ENCODE measurements around the gene ZNF264.

The ZNF264 gene

GRCh38 chr19:57191141-57192076, at the start of gene ZNF264:
Gene ZNF264 (plus strand): TSS chr19:57191500. CDS start chr19:57191914, 414 bp downstream.
- no peaks in the 10 kb centered on the region for H3K4me1 ChIP-seq (ENCODE audit: control insufficient read depth, insufficient read depth, low read length)
- peak within 1 kb of the TSS; percentile 89 for H3K27ac ChIP-seq (ENCODE audit: extremely low read depth, low read depth, low read length)
- H3K36me3 ChIP-seq (ENCODE audit: control insufficient read depth in 2 of 2, insufficient read depth in 1 of 2, low read length in 2 of 2), result peaks cover 20 to 37% of the 10 kb centered on the region in 2 experiments
- peaks cover 6% of the 10 kb centered on the region; the same call in 1 of the 2 replicates for H3K9me3 ChIP-seq (ENCODE audit: control insufficient read depth, insufficient read depth, low read depth, low read length)
- ChIA-PET POLR2A (interaction anchor here (0.5 to 2.1 kb wide), 7 partner anchors 11 to 198 kb away, joined by 3 to 17 read pairs (median 4); partner anchors contain the start of genes ZNF304, ZNF548 and ZNF805), CTCF (interaction anchor here (0.5 to 0.9 kb wide), 2 partner anchors 21 to 799 kb away, joined by 3 to 5 read pairs; no protein-coding TSS in a partner anchor)
- peak within 1 kb of the TSS; percentile 97 for H3K4me3 ChIP-seq (ENCODE audit: low read depth, low read length)
- TF ChIP-seq ZNF239 (tag by site-specific recombination; IDR thresholded peaks at IDR 0.05) (no peak), ZBTB8A (tag by site-specific recombination; IDR thresholded peaks at IDR 0.05) (no peak), ZNF777 (tag by site-specific recombination; IDR thresholded peaks at IDR 0.05; ENCODE audit: borderline replicate concordance) (peak; percentile 96), ZNF518A (tag by site-specific recombination; conservative IDR thresholded peaks at IDR 0.05; ENCODE audit: low read depth) (peak; percentile 99), PATZ1 (tag by site-specific recombination; IDR thresholded peaks at IDR 0.05) (0 out of 2 replicates have a peak, but pooled peaks have one; percentile 23), ZFHX2 (tag by site-specific recombination; conservative IDR thresholded peaks at IDR 0.05) (peak; percentile 43), ZSCAN23 (tag by site-specific recombination; IDR thresholded peaks at IDR 0.05) (no peak), ZNF132 (tag by site-specific recombination; IDR thresholded peaks at IDR 0.05; ENCODE audit: borderline replicate concordance) (no peak), ZNF654 (tag by site-specific recombination; IDR thresholded peaks at IDR 0.05; ENCODE audit: low read depth) (no peak), ZNF274 (IDR thresholded peaks at IDR 0.05; ENCODE audit: low read length) (no peak), ZNF274 (tag by site-specific recombination; IDR thresholded peaks at IDR 0.05; ENCODE audit: borderline replicate concordance) (no peak), ZBTB1 (tag by site-specific recombination; IDR thresholded peaks at IDR 0.05) (no peak), ZNF138 (tag by site-specific recombination; IDR thresholded peaks at IDR 0.05; ENCODE audit: borderline replicate concordance) (no peak), ZNF571 (tag by site-specific recombination; IDR thresholded peaks at IDR 0.05) (no peak), GLI2 (tag by site-specific recombination; IDR thresholded peaks at IDR 0.05; ENCODE audit: borderline replicate concordance, low read depth) (no peak), GFI1B (tag by site-specific recombination; IDR thresholded peaks at IDR 0.05) (no peak), ZNF561 (tag by site-specific recombination; IDR thresholded peaks at IDR 0.05; ENCODE audit: borderline replicate concordance) (peak; percentile 78), ZNF16 (tag by site-specific recombination; IDR thresholded peaks at IDR 0.05; ENCODE audit: low read depth) (no peak), ZNF2 (tag by site-specific recombination; IDR thresholded peaks at IDR 0.05) (no peak; the same call in 1 of the 2 replicates), ZSCAN18 (tag by site-specific recombination; IDR thresholded peaks at IDR 0.05) (no peak), ZNF670 (tag by site-specific recombination; IDR thresholded peaks at IDR 0.05; ENCODE audit: low read depth) (no peak), ZNF416 (tag by site-specific recombination; IDR thresholded peaks at IDR 0.05) (no peak), PRDM1 (tag by site-specific recombination; IDR thresholded peaks at IDR 0.05) (no peak), ZNF24 (tag by site-specific recombination; IDR thresholded peaks at IDR 0.05) (0 out of 2 replicates have a peak, but pooled peaks have one; percentile 25), ZSCAN16 (tag by site-specific recombination; IDR thresholded peaks at IDR 0.05) (no peak), OVOL3 (tag by site-specific recombination; IDR thresholded peaks at IDR 0.05) (no peak)
